GM21528 (cell line): ENCODE measurements around the gene DNM3.

Experiments used
- ATAC-seq: cut with Tn5 transposase; IDR thresholded peaks from one replicate; pipeline ENCODE4 v1.9.1; 2021; ENCODE audit warnings: mild to moderate bottlenecking, moderate library complexity; ENCODE audit not compliant: unreplicated experiment, low FRiP score

The DNM3 gene

GRCh38 chr1:171913385-171913784, 72.1 kb downstream of the DNM3 start:
- no peak for ATAC-seq

GRCh38 chr1:171916315-171916771, 75.0 kb downstream of the DNM3 start:
- no peak for ATAC-seq

GRCh38 chr1:171917331-171917730, 76.0 kb downstream of the DNM3 start:
- ATAC-seq = no peak

GRCh38 chr1:171919891-171920887, 78.9 kb downstream of the DNM3 start:
- no peak for ATAC-seq

- ATAC-seq = no peak
Observed at GRCh38 chr1:171922999-171923398, 81.7 kb downstream of the DNM3 start.

- ATAC-seq = no peak
Observed at GRCh38 chr1:171929121-171929520, 87.8 kb downstream of the DNM3 start.

- no peak for ATAC-seq
Observed at GRCh38 chr1:171931752-171932151, 90.5 kb downstream of the DNM3 start.

GRCh38 chr1:171934664-171935063, 93.4 kb downstream of the DNM3 start:
- ATAC-seq = no peak

GRCh38 chr1:171935086-171935485, 93.8 kb downstream of the DNM3 start:
- ATAC-seq = no peak

GRCh38 chr1:171935664-171936063, 94.4 kb downstream of the DNM3 start:
- ATAC-seq = no peak

GRCh38 chr1:171937938-171938337, 96.6 kb downstream of the DNM3 start:
- no peak for ATAC-seq

GRCh38 chr1:171939740-171940139, 98.4 kb downstream of the DNM3 start:
- ATAC-seq = no peak

- no peak for ATAC-seq
Observed at GRCh38 chr1:171940368-171940767, 99.1 kb downstream of the DNM3 start.

GRCh38 chr1:171941920-171942319, 100.6 kb downstream of the DNM3 start:
- no peak for ATAC-seq

GRCh38 chr1:171943973-171944561, 102.8 kb downstream of the DNM3 start:
- no peak for ATAC-seq

- no peak for ATAC-seq
Observed at GRCh38 chr1:171948511-171948910, 107.2 kb downstream of the DNM3 start.

- no peak for ATAC-seq
Observed at GRCh38 chr1:171949316-171949715, 108.0 kb downstream of the DNM3 start.

- no peak for ATAC-seq
Observed at GRCh38 chr1:171953835-171954234, 112.5 kb downstream of the DNM3 start.

GRCh38 chr1:171954361-171954760, 113.1 kb downstream of the DNM3 start:
- ATAC-seq = no peak

- no peak for ATAC-seq
Observed at GRCh38 chr1:171961861-171962260, 120.6 kb downstream of the DNM3 start.

GRCh38 chr1:171963762-171964161, 122.5 kb downstream of the DNM3 start:
- no peak for ATAC-seq

GRCh38 chr1:171965777-171966176, 124.5 kb downstream of the DNM3 start:
- no peak for ATAC-seq
